ENCODE data around the gene RFTN1.

Gene RFTN1

DNA sequence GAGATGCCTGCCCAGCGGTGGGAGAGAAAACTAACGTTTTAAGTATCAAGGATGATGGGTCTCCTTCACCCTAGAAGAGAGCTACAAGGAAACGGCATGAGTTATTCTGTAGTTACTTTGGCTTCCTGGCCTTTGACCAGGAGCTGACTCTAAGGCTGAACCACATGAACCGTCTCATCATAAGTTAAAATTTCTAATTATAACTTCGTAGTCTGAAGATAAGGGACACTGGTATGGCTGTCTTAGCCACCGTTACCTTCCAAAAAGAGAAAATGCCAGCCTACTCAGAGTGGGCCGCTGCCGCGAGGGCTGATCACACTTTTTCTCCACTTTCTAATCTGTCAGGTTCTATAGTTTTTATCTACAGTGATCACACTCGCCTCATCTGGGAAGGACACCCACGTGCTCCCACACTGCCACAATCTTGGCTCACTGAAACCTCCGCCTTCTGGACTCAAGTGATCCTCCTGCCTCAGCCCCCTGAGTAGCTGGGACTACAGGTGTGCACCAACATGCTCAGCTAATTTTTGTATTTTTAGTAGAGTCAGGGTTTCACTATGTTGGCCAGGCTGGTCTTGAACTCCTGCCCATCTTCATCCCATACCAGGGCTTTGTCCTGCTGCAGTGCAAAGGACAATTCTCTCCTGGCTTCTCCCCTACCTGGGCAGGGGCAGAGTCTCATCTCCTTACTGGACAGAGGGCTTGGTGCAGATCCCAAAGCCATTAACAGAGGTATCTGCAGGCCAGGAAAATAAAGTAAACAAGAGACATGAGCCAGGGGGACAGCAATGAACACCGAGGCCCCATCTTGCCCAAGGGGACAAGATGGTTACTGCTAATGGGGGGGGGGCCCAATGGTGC is 73.4 kb downstream of the RFTN1 start:
- DNase-seq (ENCODE audit: low read depth in 1 of 2, low spot score in 1 of 2) = no peak

DNA sequence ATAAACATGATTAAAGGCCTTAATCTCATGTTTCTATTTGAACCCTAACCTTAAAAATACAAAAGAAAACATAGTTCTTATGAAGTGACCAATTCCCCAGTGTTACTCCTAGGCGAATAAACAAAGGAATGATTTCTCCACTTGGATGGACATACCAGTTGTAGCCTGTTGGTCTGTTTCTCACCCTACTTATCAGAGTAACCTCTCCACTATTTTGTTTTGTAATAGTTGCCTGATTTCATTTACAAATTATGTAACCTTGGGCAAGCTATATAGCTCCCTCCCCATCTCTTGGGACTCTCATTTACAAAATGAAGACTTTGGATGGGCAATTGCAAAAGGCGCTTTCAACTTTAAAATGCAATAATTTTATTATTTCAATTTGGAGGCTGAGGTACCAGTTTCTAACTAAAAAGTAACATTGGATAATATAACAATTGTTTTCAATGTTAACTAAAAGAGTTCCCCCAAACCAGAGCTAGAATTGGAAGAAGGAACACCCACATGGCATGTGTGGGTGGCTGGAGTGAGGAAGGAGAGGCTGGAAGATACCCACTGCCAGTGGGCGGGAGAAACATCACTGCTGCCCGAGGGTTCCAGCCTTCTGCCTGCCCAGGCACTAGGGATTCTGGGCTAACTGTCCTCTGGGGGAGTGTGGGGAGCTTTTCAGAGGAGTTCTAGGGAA is 74.2 kb downstream of the RFTN1 start:
- DNase-seq (ENCODE audit: low read depth in 1 of 2, low spot score in 1 of 2) = no peak

DNA sequence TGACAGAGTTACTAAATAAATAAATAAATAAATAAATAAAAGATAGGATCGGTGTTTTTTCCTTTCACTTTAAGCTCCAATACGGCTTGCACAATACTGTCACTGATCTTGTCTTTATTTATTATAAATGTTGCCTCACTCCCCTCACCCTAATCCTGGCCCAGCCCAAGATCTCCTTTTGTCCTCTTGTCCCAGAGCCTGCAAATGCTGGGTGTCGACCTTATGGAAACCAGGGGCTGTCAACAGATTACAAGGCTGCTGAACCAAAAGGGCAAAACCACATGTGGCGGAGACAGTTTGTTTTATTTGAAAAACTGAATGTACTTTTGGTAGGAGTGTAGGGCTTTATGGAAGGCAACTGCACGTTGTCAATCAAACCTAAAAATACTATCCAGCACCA is 75.9 kb downstream of the RFTN1 start:
- DNase-seq (ENCODE audit: low read depth in 1 of 2, low spot score in 1 of 2) = no peak

DNA sequence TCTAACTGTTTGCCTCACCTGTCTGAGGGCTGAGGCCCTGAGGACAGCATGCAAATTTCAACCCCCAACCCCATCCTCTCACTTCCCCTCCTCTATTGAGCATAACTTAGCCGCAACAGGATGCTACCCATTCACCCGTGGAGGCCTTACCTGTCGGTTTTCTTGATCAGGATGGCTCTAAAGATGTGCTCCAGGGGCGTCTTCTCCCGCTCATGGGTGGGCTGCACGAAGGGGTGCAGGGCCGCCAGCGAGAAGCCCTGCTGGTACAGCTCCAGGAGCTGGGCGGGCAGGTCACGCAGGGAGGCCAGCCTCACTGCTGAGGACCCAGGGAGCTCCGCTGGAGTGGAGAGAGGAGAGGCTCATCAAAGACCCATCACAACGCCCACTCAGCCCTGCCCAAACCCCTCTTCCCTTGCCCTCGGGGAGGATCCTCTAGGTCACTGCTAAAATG is 79.8 kb downstream of the RFTN1 start:
- DNase-seq (ENCODE audit: low read depth in 1 of 2, low spot score in 1 of 2) = no peak

DNA sequence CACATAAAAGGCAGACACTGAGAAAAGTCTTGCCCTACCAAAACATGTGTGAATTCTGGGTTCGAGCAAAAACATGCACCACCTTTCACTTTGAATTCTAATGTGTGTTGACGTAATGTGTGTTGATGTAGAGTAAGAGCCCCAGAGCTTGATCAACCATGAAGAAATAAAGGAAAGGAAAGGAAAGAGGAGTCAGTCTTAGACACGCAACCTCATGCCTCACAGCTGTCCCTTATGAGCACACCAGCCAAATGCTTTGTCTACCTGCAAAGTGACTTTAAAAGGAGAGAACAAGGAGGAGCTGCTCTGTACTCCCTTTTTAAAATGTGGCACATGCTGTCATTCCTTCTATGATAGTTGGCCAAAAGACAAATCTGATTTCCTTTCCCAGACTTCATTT is 80.8 kb downstream of the RFTN1 start:
- DNase-seq (ENCODE audit: low read depth in 1 of 2, low spot score in 1 of 2) = no peak

DNA sequence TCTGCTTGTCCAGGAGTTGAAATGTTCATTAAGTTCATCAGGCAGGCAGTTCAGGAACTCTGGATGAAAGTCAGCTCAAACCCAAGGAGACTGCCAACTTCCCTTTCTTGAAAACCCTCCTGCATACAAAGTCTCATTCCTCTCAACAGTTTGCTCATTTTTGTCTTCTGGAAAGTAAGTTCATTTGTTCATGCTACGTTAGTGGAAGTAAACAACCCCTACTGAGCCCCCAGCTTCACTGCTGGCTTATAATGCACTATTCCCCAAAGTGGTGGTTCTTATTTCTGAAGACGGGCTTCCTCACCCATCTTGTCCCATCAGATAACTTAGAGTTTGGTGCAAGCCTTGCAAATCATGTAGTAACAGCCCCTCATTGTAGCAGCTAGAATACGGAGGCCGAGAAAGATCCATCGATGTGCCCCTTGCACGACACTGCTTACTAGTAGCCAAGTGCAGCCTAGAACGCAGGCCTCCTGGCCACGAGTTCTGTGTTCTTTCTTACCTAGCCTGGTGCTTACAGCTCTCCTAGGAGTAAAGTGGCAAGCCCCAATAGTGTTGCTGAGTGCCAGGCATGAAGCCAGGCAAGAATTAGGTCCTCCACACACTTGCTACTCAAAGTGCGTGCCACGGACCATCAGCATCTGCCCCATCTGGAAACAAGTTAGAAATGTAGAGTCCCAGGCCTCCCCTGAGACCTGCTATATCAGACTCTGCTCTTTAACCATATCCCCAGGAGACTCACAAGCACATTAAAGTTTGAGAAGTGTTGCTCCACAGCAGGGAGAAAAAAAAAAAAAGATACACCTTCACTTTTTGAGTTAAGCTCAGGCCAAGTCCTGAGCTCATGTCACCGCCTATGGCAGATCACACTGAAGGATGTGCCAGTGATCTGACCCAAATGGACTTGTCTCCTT is 82.5 kb downstream of the RFTN1 start:
- DNase-seq (ENCODE audit: low read depth in 1 of 2, low spot score in 1 of 2) = no peak

DNA sequence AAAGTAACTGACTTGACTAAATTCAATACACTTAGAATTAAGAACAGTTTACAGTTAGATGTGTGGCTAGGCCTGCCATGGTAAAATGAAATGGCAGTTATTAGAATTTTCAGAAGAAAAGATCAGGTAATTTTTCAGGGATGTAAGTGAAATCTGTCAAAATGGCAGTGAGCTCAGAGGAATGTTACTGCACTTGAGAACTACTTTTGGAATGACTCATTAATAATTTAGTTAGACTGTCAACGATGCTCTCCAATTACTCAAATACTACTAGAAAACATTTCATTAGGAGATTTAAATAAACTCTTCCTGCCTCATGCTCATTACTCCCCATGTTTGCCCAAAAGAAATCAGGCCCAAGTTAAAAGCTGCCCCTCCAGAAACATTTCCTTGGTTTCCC is 84.4 kb downstream of the RFTN1 start:
- DNase-seq (ENCODE audit: low read depth in 1 of 2, low spot score in 1 of 2) = no peak

DNA sequence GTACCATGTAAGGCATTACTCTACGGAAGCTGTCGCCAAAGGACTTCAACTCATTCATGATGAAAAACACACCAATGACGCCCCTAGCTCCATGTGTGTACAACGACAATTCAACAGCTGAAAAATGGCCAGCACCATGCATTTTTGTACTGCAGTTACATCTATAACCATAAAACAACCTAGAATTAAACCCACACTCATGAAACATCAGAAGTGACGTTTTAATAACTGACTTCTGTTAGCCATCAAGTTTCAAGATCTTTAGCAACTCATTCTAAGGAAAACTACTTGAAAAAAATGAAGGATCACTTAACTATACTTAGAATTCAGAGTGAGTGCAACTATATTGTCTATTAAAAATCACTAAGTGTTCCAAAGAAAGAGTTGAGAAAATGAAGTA is 84.9 kb downstream of the RFTN1 start:
- no peak for DNase-seq (ENCODE audit: low read depth in 1 of 2, low spot score in 1 of 2)

DNA sequence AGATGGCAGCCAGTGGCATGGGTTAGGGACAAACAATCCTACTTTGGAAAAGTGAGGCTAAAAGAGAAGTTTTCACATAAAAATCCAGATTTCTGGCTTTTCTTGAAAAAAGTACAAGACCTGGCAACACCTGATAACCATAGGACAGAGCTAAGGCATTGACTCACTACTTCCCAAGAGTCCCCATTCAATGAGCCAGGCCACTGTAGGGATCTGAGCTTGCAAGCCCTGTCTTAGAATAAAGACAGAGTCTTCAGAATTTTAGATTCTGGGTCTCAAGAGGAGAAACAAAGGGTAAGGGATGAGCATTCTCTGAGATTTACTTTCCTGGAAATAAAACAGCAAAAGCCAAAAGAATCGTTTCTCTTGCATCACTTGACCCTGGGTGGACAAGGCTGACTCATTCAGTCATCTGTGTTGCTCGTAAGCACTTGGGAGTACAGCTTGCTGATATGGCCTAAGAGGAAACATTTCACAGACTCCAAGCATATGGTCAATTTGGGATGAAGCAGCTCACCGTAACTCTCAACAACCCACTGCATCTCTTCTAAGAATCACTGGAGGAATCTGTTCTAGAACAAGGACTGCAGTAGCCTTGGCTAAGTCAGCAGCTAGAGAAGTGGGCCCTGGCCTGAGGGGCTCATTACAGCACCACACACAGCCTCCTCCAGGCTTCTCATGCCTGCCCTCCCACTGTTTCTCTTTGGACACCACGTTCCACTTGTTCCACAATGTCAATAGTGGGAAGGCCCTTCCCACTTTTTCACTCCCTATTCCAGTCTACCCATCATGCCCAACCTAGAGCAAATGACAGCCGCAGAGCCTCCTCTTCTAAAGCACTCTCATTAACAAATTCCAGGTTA is 86.2 kb downstream of the RFTN1 start:
- no peak for DNase-seq (ENCODE audit: low read depth in 1 of 2, low spot score in 1 of 2)

DNA sequence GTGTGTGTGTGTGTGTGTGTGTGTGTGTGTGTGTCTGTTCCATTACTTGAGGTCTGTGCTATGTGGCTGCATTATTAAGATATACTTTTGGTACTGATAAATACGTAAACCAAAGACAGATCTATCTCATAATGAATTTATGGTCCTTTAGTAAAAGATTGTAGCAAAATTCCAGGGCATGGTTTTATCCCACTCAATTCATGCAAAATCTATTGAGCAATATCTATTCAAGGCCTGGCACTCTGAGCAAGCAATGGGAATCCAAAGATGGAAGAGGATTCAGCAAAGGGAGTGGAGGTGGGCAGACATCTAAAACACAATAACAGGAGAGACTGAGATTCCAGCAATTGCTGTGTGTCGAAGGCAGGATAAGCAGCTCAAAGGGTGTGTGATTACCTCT is 86.8 kb downstream of the RFTN1 start:
- no peak for DNase-seq (ENCODE audit: low read depth in 1 of 2, low spot score in 1 of 2)

DNA sequence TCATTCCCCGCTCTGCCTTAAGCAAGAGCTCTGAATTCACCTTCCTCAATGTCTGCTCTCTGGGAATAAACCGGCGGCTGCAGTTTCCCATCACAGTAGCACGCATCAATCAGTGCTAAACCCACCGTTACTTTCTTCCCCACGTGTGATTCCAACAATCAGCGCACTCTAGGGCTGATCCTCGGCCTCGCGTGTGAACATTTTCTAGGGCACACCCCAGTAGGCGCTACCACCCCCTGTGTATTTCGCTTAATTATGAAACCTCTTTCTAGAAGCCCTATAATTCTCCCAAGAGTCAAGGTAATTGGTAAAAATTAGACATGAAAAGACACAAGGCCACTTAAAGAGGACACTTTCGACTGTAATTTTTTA is 87.5 kb downstream of the RFTN1 start:
- no peak for DNase-seq (ENCODE audit: low read depth in 1 of 2, low spot score in 1 of 2)

DNA sequence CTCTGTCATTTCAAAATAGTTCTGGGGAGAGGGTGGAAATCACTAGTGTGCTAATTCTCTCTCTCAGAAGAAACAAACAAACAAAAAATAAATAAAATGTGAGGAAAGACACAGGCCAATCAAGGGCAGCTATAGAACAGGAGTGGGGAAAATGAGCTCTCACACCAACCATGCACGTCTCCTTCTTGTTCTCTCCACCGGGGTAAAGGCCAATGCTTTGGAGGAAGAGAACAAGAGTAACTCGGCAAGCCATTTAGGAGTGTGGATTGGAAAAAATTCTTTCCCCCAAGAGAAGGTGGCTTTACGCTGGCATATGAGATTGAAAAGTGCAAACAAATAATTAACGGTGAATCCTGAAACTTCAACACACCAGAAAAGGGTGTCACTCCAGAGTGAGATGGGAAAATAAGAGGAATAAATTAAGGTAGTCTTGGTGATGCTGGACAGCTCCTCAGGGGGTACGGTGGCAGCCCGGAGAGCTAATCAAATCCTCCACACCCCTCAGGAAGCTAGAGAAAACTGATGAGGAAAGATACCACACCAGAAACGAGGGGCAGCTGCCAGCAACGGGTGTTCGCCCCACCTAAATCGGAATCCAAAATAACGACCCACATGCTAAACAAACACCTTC is 88.0 kb downstream of the RFTN1 start:
- DNase-seq (ENCODE audit: low read depth in 1 of 2, low spot score in 1 of 2) = no peak

DNA sequence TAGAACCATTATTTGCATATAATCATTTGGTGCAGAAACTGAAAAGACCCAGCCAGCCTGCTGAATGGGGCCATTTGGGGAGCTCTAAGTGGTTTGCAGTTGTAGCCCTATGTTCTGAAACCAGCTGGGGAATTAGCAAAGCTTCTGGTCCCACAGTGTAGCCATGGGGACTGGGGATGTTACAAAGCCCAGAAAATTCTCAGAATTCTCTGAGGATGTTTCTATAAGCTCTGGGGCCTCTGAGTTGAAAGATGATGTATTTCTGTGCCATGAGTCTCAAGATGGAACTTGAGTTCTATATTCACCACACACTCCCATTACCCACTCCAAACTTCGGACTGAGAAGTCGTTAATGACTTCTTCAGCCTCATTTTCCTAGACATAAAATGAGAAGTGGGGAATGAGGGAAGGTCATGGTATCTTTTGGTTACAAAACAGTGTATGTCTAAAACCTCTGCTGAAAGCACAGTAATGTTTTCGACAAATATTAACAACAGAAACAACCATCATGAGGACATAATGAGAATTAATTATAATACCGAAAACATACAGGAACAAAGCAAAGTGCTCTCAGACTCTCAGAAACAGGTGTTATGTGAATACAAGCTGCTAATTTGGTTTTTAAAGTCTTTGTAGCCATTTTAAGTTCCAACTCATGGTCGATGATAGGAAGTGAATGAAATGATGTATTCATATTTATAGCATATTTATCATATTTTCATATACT is 89.4 kb downstream of the RFTN1 start:
- no peak for DNase-seq (ENCODE audit: low read depth in 1 of 2, low spot score in 1 of 2)

DNA sequence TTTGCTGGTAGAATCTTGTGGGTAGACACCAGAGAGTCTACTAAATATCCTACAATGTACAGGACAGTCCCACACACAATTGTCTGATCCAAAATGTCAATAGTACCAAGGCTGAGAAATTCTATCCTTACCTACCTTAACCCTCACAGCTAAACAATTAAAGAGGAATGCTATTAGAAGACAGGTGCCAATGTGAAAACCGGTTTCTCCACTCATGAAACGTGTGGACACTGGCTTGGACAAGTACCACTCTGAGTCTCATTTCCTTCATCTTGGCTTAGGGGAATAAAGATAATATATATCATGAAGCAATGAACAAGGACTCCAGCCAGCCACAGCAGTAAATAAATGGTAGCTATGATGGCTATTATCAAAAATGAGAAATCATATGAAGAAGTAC is 90.2 kb downstream of the RFTN1 start:
- no peak for DNase-seq (ENCODE audit: low read depth in 1 of 2, low spot score in 1 of 2)

DNA sequence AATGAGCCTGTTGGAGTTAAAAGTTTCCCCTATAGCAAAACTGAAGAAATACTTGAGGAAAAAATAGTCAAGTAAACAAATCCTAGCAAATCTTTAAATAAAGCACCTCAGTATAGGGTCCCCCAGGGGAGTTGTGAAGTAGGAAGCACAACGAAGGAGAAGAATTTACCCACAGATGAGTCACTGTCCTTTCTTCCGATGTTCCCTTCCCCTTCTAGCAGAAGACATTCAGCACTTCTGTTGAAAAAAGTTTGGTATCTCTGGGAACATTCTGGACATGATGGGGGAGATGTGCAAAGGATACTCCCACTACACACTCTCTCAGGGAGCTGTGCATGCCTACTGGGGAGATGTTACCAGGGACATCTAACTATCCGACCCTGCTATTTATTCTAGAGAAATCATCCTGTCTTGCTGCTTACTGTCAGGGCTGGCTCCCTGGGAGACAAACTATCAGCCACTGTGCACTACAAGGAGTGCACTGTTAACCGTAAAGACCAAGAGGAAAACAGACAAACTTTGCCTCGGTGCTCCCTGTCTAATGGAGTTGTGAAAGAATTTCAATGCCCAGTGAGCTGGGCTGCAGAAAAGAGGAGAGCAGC is 93.8 kb downstream of the RFTN1 start:
- no peak for DNase-seq (ENCODE audit: low read depth in 1 of 2, low spot score in 1 of 2)

DNA sequence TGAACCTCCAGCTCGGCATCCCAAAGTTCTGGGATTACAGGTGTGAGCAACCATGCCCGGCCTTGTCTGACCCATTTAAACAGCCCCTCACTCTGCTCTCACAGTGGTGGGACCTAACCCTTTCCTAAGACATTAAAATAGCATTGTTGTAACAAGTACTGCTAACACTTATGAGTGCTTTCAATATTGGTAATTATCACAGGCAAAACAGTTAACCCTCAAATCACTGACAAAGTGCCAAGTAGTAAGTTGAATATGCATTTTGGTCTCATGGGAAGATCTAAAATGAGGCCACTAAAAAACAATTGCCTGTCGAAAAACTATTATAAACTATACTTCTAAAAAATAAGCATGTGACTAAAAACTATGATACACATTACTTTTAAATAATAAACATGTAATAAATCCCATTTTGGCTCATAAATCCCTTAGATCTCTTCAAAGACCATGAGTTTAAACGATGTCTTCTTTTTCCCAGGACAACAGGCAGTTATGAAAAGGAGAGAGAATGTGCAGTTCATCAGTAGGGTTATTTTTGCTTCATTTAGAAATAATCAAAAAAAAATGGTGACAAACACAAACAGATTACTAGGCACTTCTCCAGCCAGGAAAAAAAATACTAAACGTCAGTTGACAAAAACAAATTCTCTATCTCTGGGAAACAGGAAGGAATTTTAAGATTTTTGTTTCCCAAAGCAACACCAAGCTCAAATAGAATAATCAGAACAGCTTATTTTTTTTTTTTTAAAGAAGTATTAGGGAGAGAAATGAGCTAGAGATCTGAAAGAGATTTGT is 95.4 kb downstream of the RFTN1 start:
- no peak for DNase-seq (ENCODE audit: low read depth in 1 of 2, low spot score in 1 of 2)

DNA sequence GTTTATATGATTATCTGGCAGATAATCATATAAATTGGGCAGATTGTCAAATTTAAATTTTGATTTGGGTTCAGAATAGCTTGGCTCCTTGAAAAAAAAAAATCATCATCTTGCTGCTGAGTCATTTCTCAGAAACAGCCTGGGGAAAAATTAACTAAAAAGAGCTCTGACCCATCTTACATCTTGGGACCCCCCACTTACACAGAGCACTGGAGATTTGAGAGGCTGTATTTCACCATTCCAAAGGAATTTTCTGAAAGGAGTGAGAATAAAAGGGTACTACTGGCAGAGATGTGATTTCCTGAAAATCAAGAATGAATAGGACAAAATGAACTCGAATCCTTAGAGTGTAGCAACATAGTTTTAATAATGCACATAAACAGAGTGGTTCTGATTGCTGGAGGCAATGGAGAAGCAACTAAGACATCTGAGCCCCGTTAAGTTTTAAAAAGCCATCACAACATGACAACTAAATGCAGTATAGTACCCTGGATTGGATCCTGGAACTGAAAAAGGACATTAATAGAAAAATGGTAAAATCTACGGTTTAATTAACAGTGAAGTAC is 97.5 kb downstream of the RFTN1 start:
- DNase-seq (ENCODE audit: low read depth in 1 of 2, low spot score in 1 of 2) = no peak

DNA sequence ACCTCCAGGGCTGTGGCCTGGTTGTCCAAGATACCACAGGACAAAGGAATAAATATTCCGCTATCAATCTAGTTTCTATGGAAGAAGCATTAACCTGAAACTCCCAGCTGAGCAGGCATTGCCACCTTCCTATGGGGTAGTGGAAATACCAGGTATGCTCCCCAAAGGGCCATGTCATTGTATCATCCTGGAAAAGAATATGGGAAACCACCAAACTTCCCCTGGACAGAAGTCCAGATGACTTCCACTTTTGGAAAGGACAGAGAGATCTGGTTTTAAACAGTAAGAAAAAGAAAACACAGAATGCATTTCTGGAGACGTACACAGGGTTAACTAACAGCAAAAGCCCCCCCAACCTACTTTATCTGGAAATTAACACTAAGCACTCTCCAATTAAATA is 100.2 kb downstream of the RFTN1 start:
- DNase-seq (ENCODE audit: low read depth in 1 of 2, low spot score in 1 of 2) = no peak

Measured in activated CD4-positive, alpha-beta T cell treated with anti-CD3 and anti-CD28 coated beads, Interleukin-2, amount 50 U/mL, for 24 hours (primary cell).